NCI-H2081 treated with DMSO at 0.1 percent for 48 hours (cell line): ENCODE measurements around the gene CPNE8.

Source experiments
- DNase-seq: peaks from one replicate; lab custom pipeline; 2025; lab: John Stamatoyannopoulos, UW

Gene CPNE8

GRCh38 chr12:38728894-38729293 lies 176.5 kb downstream of the CPNE8 start:
- DNase-seq, result no peak

- no peak for DNase-seq
Observed at GRCh38 chr12:38721611-38722252, 183.7 kb downstream of the CPNE8 start.

- DNase-seq, result no peak
Observed at GRCh38 chr12:38720661-38721060, 184.7 kb downstream of the CPNE8 start.

- no peak for DNase-seq
Observed at GRCh38 chr12:38713294-38713693, 192.1 kb downstream of the CPNE8 start.

GRCh38 chr12:38711054-38711453 lies 194.3 kb downstream of the CPNE8 start:
- no peak for DNase-seq

GRCh38 chr12:38708466-38708865 lies 196.9 kb downstream of the CPNE8 start:
- DNase-seq, result no peak

GRCh38 chr12:38707648-38708047 lies 197.7 kb downstream of the CPNE8 start:
- DNase-seq, result no peak

GRCh38 chr12:38697289-38697688 lies 208.1 kb downstream of the CPNE8 start:
- DNase-seq, result no peak

GRCh38 chr12:38695057-38695456 lies 210.3 kb downstream of the CPNE8 start:
- DNase-seq, result no peak

- DNase-seq, result no peak
Observed at GRCh38 chr12:38691164-38691563, 214.2 kb downstream of the CPNE8 start.

- no peak for DNase-seq
Observed at GRCh38 chr12:38690646-38691045, 214.7 kb downstream of the CPNE8 start.

GRCh38 chr12:38689704-38690103 lies 215.7 kb downstream of the CPNE8 start:
- DNase-seq, result no peak

- DNase-seq, result no peak
Observed at GRCh38 chr12:38689195-38689594, 216.2 kb downstream of the CPNE8 start.

- DNase-seq, result no peak
Observed at GRCh38 chr12:38682521-38682920, 222.9 kb downstream of the CPNE8 start.

- no peak for DNase-seq
Observed at GRCh38 chr12:38669530-38669929, 235.9 kb downstream of the CPNE8 start.

GRCh38 chr12:38669081-38669480 lies 236.3 kb downstream of the CPNE8 start:
- no peak for DNase-seq

- no peak for DNase-seq
Observed at GRCh38 chr12:38666425-38666824, 239.0 kb downstream of the CPNE8 start.

GRCh38 chr12:38664661-38665269 lies 240.6 kb downstream of the CPNE8 start:
- no peak for DNase-seq

GRCh38 chr12:38662829-38663228 lies 242.6 kb downstream of the CPNE8 start:
- DNase-seq, result no peak

- no peak for DNase-seq
Observed at GRCh38 chr12:38653650-38654049, 251.7 kb downstream of the CPNE8 start.

- DNase-seq, result no peak
Observed at GRCh38 chr12:38648813-38649212, 256.6 kb downstream of the CPNE8 start.

GRCh38 chr12:38646146-38646545 lies 259.2 kb downstream of the CPNE8 start:
- no peak for DNase-seq

- DNase-seq, result no peak
Observed at GRCh38 chr12:38639625-38640024, 265.8 kb downstream of the CPNE8 start.

GRCh38 chr12:38638401-38638800 lies 267.0 kb downstream of the CPNE8 start:
- no peak for DNase-seq
